NCI-H510A treated with DMSO at 0.1 percent for 48 hours (cell line): ENCODE data around the gene GPR87.

Source experiments
- DNase-seq: peaks from one replicate; lab custom pipeline; 2025; lab: John Stamatoyannopoulos, UW

The GPR87 gene

GRCh38 chr3:151282921-151283320 lies 33.7 kb downstream of the GPR87 start:
- peak; percentile 79 for DNase-seq

- no peak for DNase-seq
These were observed 34.8 kb downstream of the GPR87 start for GRCh38 chr3:151281671-151282324.

GRCh38 chr3:151278230-151278629 lies 38.4 kb downstream of the GPR87 start, which contains the start of gene P2RY14:
TSS of gene P2RY14 (minus strand) at chr3:151278542. CDS start at chr3:151214316, 64,226 bp downstream.
- DNase-seq, result no peak

- no peak for DNase-seq
These were observed 40.0 kb downstream of the GPR87 start for GRCh38 chr3:151276687-151277042.

GRCh38 chr3:151276038-151276686 lies 40.5 kb downstream of the GPR87 start:
- peak; percentile 45 for DNase-seq

GRCh38 chr3:151275091-151275490 lies 41.5 kb downstream of the GPR87 start:
- no peak for DNase-seq

GRCh38 chr3:151269631-151270030 lies 47.0 kb downstream of the GPR87 start:
- no peak for DNase-seq

GRCh38 chr3:151268267-151269235 lies 48.1 kb downstream of the GPR87 start:
- peak; percentile 32 for DNase-seq

- no peak for DNase-seq
These were observed 49.6 kb downstream of the GPR87 start for GRCh38 chr3:151267066-151267465.

GRCh38 chr3:151265866-151266265 lies 50.8 kb downstream of the GPR87 start:
- no peak for DNase-seq

GRCh38 chr3:151265166-151265565 lies 51.5 kb downstream of the GPR87 start:
- DNase-seq, result no peak

GRCh38 chr3:151264605-151265004 lies 52.0 kb downstream of the GPR87 start:
- DNase-seq, result no peak

- no peak for DNase-seq
These were observed 53.6 kb downstream of the GPR87 start for GRCh38 chr3:151262871-151263525.

- DNase-seq, result no peak
These were observed 57.0 kb downstream of the GPR87 start for GRCh38 chr3:151259664-151260063.

- DNase-seq, result no peak
These were observed 59.9 kb downstream of the GPR87 start for GRCh38 chr3:151256749-151257148.

GRCh38 chr3:151248772-151249337 lies 67.8 kb downstream of the GPR87 start:
- DNase-seq, result peak; percentile 16
